ENCODE data around the gene MAZ.
A peak's percentile ranks its signal among the peaks of the same experiment; 100 is the strongest.
"Not testable (repeated sequence)": the region's sequence is repeated elsewhere in the genome, so short reads cannot be mapped to it uniquely, and the experiment has no call there.

The MAZ gene

GRCh38 chr16:29783094-29783953 is 23.0 kb upstream of the MAZ start:
- not testable (repeated sequence) for DNase-seq (ENCODE audit: low read depth, low spot score); H3K4me3 ChIP-seq (ENCODE audit: low read length)

GRCh38 chr16:29784157-29784556 is 22.2 kb upstream of the MAZ start:
- no peak for DNase-seq (ENCODE audit: low read depth, low spot score)
- no peak overlapping the region for H3K4me3 ChIP-seq (ENCODE audit: low read length)

- no peak overlapping the region for H3K4me3 ChIP-seq (ENCODE audit: low read length)
- no peak for DNase-seq (ENCODE audit: low read depth, low spot score)
Observed at GRCh38 chr16:29784901-29785500, 21.3 kb upstream of the MAZ start.

GRCh38 chr16:29787155-29787554 is 19.2 kb upstream of the MAZ start:
- DNase-seq (ENCODE audit: low read depth, low spot score); H3K4me3 ChIP-seq (ENCODE audit: low read length): not testable (repeated sequence)

GRCh38 chr16:29789775-29790182 is 16.6 kb upstream of the MAZ start:
- peak overlapping the region; percentile 93 for H3K4me3 ChIP-seq (ENCODE audit: low read length)
- no peak for DNase-seq (ENCODE audit: low read depth, low spot score)

- peak; percentile 98 for DNase-seq (ENCODE audit: low read depth, low spot score)
Observed at GRCh38 chr16:29790183-29790948, 16.0 kb upstream of the MAZ start, which contains the start of gene KIF22. Gene KIF22, plus strand, starts transcription at chr16:29790751. Its CDS starts 9 bp downstream, at chr16:29790760.

GRCh38 chr16:29790949-29791844 is 15.1 kb upstream of the MAZ start:
- DNase-seq (ENCODE audit: low read depth, low spot score), result no peak
- H3K4me3 ChIP-seq (ENCODE audit: low read length), result peak overlapping the region; percentile 93

More at GRCh38 chr16:29790183-29790948, 16.0 kb upstream of the MAZ start, which contains the start of gene KIF22:
- H3K4me3 ChIP-seq (ENCODE audit: low read length), result peak within 1 kb of the TSS; percentile 93

- DNase-seq (ENCODE audit: low read depth, low spot score), result no peak
- peak overlapping the region; percentile 93 for H3K4me3 ChIP-seq (ENCODE audit: low read length)
Observed at GRCh38 chr16:29791845-29792807, 14.2 kb upstream of the MAZ start.

GRCh38 chr16:29793153-29793552 is 13.2 kb upstream of the MAZ start:
- not testable (repeated sequence) for H3K4me3 ChIP-seq (ENCODE audit: low read length); DNase-seq (ENCODE audit: low read depth, low spot score)

- no peak overlapping the region for H3K4me3 ChIP-seq (ENCODE audit: low read length)
Observed at GRCh38 chr16:29794231-29794710, 12.1 kb upstream of the MAZ start.

GRCh38 chr16:29802416-29802935 is 3.9 kb upstream of the MAZ start:
- no peak for DNase-seq (ENCODE audit: low read depth, low spot score)
- no peak overlapping the region for H3K4me3 ChIP-seq (ENCODE audit: low read length)

More at GRCh38 chr16:29794231-29794710, 12.1 kb upstream of the MAZ start:
- no peak for DNase-seq (ENCODE audit: low read depth, low spot score)

GRCh38 chr16:29804020-29804419 is 2.3 kb upstream of the MAZ start:
- H3K4me3 ChIP-seq (ENCODE audit: low read length), result peak overlapping the region; percentile 81
- DNase-seq (ENCODE audit: low read depth, low spot score), result no peak

- H3K4me3 ChIP-seq (ENCODE audit: low read length), result peak overlapping the region; percentile 81
- no peak for DNase-seq (ENCODE audit: low read depth, low spot score)
Observed at GRCh38 chr16:29804455-29805231, 1.7 kb upstream of the MAZ start.

- peak; percentile 97 for DNase-seq (ENCODE audit: low read depth, low spot score)
- H3K4me3 ChIP-seq (ENCODE audit: low read length), result peak overlapping the region; percentile 81
Observed at GRCh38 chr16:29805232-29806098, 864 bp upstream of the MAZ start.

GRCh38 chr16:29806641-29807425 is 504 bp downstream of the MAZ start:
- peak overlapping the region; percentile 91 for H3K4me3 ChIP-seq (ENCODE audit: low read length)
- DNase-seq (ENCODE audit: low read depth, low spot score), result peak; percentile 77
